Measurements from ENCODE around the gene DCAKD.
A peak's percentile ranks its signal among the peaks of the same experiment; 100 is the strongest.

Gene DCAKD

GRCh38 chr17:45029758-45030423 lies 21.5 kb downstream of the DCAKD start:
- DNase-seq = no peak

GRCh38 chr17:45029096-45029495 lies 22.3 kb downstream of the DCAKD start:
- no peak for DNase-seq

- DNase-seq = no peak
Observed at GRCh38 chr17:45022655-45023339, 28.6 kb downstream of the DCAKD start.

- no peak for DNase-seq
Observed at GRCh38 chr17:45022288-45022648, 29.2 kb downstream of the DCAKD start.

GRCh38 chr17:45021607-45022287 lies 29.7 kb downstream of the DCAKD start:
- DNase-seq = peak; percentile 59 to 64

GRCh38 chr17:45020354-45021138 lies 30.9 kb downstream of the DCAKD start:
- DNase-seq = no peak

GRCh38 chr17:45018848-45019711 lies 32.4 kb downstream of the DCAKD start:
- DNase-seq = peak; percentile 22 to 26

- DNase-seq = no peak
Observed at GRCh38 chr17:45018514-45018847, 33.0 kb downstream of the DCAKD start.

GRCh38 chr17:45016823-45017222 lies 34.6 kb downstream of the DCAKD start:
- DNase-seq = no peak

- DNase-seq = no peak
Observed at GRCh38 chr17:45016237-45016636, 35.2 kb downstream of the DCAKD start.

GRCh38 chr17:45013021-45013997 lies 38.1 kb downstream of the DCAKD start:
- DNase-seq = no peak

- DNase-seq = no peak
Observed at GRCh38 chr17:45011767-45012166, 39.7 kb downstream of the DCAKD start.

GRCh38 chr17:45009676-45010467 lies 41.6 kb downstream of the DCAKD start:
- no peak for DNase-seq

- DNase-seq = no peak
Observed at GRCh38 chr17:45008216-45008615, 43.2 kb downstream of the DCAKD start.

- no peak for DNase-seq
Observed at GRCh38 chr17:45006927-45007461, 44.4 kb downstream of the DCAKD start.

GRCh38 chr17:45005700-45006099 lies 45.7 kb downstream of the DCAKD start:
- no peak for DNase-seq

- no peak for DNase-seq
Observed at GRCh38 chr17:45004388-45004787, 47.0 kb downstream of the DCAKD start.

GRCh38 chr17:45003877-45004276 lies 47.6 kb downstream of the DCAKD start:
- DNase-seq = no peak

GRCh38 chr17:45001310-45001709 lies 50.1 kb downstream of the DCAKD start:
- DNase-seq = no peak

GRCh38 chr17:44999433-44999832 lies 52.0 kb downstream of the DCAKD start:
- DNase-seq = no peak

All from CD4-positive, alpha-beta T cell treated with Interleukin-1 beta for 1 hour (primary cell).